H1 (cell line): ENCODE measurements around the gene COTL1. TPM values are rescaled to one million over a fixed set of nuclear protein-coding genes. Genes with fewer than 3 reads are reported as not detected.

Source experiments
- ASH2L ChIP-seq: fragments of 200-600, 300-600 bp; sonication (generic); IDR thresholded peaks from one replicate; pipeline ENCODE4 v1.7.1; 2017; ENCODE audit warnings: low read length
- BACH1 ChIP-seq: IDR thresholded peaks from 2 replicates; pipeline ENCODE4 v1.6.1; 2012; ENCODE audit warnings: low read length, improper control_type of control experiment
- CBX5 ChIP-seq: fragments of 300-800, 300-1000 bp; sonication (generic); IDR thresholded peaks from 2 replicates; pipeline ENCODE4 v1.7.1; 2016; ENCODE audit warnings: antibody characterized with exemption, low read length, low read depth
- CREB1 ChIP-seq: IDR thresholded peaks from 2 replicates; pipeline ENCODE4 v1.6.1; 2012; ENCODE audit warnings: inconsistent platforms
- SIN3A ChIP-seq, 2 experiments: IDR thresholded peaks in 1 of 2; conservative IDR thresholded peaks in 1 of 2; 2 replicates each; pipeline ENCODE4 v1.6.1; 2011 to 2012; ENCODE audit warnings: low read length in 2 of 2, improper control_type of control experiment in 1 of 2, low read depth in 1 of 2, mild to moderate bottlenecking in 1 of 2
- polyA plus RNA-seq, 7 experiments: library from polyadenylated mRNA; depleted of rRNA in 3 of 7; stranded (reverse) in 5 of 7; unstranded in 2 of 7; fragments of >200 nt in 5 of 7; fragments of 200-250 nt in 2 of 7; gene quantifications; 1 replicate in 5 of 7; 2 replicates in 1 of 7; 4 replicates in 1 of 7; pipeline versions ENCODE4 v1.2.1 to v1.2.3, GENCODE V29; 2011 to 2013; ENCODE audit warnings: missing spikeins in 2 of 7, mixed read lengths in 2 of 7
- total RNA-seq: library from RNA; stranded (reverse); fragmentation: NEBNext Ultra II Directional; extraction: Animal tissue kit (Norgen Biotek cat#: 25700); gene quantifications from 2 replicates; pipeline ENCODE4 v1.2.1, GENCODE V29; 2021
- TF ChIP-seq, protein P1 (sequence below): IDR thresholded peaks from 2 replicates; pipeline ENCODE4 v1.6.1; 2012; ENCODE audit warnings: low read length, inconsistent platforms
- TF ChIP-seq, protein P2 (sequence below): IDR thresholded peaks from 2 replicates; pipeline ENCODE4 v1.6.1; 2012; ENCODE audit warnings: inconsistent platforms

COTL1 gene
- total and polyA plus RNA-seq, 2 of the 8 experiments (the other 6 are each of a cell fraction or from before 2014, with no cell fraction given) = 59.2 to 183 TPM

DNA sequence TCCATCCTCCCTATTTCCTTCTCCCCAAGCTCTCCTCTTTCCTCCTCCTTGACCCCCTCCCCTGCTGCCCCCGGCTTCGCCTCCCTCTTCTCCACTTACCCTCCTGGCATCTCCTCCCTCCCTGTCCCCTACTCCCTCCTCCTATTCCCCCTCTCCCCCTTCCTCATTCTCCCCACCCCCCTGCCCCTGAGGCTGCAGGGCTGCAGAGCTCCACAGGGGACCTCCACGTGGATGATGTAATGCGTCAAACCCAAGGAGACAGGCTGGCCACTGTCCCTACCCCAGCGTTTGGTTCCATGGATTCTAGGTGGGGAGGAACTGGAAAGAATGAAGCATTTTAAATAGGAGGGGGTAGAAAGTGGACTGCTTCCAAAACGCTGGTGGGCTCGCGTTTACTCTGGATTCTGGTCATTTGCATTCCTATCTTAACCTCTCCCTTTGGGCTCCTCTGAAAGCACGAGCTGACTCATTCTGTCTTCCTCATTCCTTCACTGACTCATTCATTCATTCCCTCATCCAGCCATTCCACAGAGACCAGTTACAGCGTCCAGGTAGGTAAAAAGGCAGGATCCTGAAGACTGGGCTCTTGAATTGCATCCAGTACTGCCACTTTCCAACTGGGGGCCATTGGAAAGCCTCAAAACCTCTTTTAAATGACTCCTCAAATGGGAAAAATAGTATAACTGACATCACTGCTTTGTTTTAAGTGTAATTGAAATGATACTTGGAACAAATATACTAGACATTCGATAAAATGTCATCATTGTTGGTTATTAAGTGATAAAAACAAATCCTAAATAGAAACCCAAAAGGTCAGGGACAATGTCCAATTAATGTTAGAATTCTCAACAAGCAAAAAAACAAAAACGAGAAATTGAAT lies 943 bp upstream of the COTL1 start (continued):
- TF ChIP-seq CBX5 = no peak
- 0 out of 2 replicates have a peak, but pooled peaks have one; percentile 47 for TF ChIP-seq BACH1
- peak; percentile 49 for TF ChIP-seq CREB1
- peak in 1 of 2 experiments; percentile 74; a peak in 1 of 4 replicates for TF ChIP-seq SIN3A (conservative IDR thresholded peaks at IDR 0.05 in 1 of 2, IDR thresholded peaks at IDR 0.05 in 1 of 2; ENCODE audit: low read depth in 1 of 2, low read length in 2 of 2)
- peak; percentile 73 for TF ChIP-seq ASH2L
- TF ChIP-seq, protein P1, sequence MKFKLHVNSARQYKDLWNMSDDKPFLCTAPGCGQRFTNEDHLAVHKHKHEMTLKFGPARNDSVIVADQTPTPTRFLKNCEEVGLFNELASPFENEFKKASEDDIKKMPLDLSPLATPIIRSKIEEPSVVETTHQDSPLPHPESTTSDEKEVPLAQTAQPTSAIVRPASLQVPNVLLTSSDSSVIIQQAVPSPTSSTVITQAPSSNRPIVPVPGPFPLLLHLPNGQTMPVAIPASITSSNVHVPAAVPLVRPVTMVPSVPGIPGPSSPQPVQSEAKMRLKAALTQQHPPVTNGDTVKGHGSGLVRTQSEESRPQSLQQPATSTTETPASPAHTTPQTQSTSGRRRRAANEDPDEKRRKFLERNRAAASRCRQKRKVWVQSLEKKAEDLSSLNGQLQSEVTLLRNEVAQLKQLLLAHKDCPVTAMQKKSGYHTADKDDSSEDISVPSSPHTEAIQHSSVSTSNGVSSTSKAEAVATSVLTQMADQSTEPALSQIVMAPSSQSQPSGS = peak; percentile 97
- TF ChIP-seq, protein P2, sequence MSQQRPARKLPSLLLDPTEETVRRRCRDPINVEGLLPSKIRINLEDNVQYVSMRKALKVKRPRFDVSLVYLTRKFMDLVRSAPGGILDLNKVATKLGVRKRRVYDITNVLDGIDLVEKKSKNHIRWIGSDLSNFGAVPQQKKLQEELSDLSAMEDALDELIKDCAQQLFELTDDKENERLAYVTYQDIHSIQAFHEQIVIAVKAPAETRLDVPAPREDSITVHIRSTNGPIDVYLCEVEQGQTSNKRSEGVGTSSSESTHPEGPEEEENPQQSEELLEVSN = no peak
